ENCODE results near the gene ODC1.

Gene ODC1

DNA sequence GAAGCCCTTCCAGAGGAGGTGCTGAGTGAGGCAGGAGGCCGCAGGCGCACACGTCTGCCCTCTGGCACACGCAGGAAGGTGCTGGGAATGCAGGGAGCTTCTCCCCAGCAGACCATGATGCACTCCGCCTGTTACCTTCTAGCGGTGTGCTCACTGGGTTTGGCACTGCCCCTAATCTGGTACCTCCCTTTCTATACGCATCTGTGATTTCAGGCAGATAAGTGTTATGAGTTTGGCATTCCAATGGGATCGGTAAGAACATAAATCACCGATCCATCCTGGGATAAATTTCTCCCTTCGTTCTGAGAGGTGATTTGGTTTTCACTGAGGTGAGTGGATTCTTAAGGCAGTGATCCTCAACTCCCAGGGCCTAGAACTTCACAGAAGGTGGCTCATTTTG lies 34.6 kb downstream of the ODC1 start:
- DNase-seq: no peak

DNA sequence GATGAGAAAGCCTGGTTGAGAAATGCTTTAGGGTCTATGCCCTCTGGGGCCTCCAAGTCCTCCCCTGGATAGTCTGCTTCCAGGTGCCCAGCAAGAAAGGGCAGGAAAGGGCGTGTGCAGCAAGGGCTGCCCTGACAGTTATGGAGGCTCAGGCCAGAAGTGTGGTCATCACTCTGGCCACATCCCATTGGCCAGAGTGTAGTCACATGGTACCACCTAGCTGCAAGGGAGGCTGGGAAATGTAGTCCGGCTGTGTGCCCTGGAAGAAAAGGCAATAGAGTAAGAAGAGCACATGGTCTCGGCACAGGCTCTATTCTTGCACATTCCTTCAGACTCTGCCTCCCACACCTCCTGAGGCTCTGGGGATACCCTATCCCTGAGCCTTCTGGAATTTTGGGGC lies 35.7 kb downstream of the ODC1 start:
- DNase-seq: peak; percentile 41

DNA sequence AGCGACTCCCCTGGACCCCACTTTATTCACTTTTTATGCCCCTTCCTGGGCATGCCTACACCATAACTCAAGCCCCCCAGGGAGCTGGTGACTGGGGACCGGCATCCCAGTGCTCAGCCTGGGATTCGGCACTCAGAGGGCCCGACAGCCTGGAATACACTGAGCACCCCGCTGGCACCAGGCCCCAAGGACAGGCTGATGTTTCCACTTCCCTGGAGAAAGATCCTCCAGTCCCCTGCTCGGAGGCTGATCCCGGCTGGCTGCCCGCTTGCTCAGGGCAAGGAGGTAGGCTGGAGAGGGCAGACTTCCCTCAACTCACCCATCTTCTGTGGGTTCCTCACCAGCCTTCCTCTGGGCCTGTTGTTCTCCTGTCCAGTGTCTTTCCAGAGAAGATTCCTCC lies 36.6 kb downstream of the ODC1 start:
- no peak for DNase-seq

DNA sequence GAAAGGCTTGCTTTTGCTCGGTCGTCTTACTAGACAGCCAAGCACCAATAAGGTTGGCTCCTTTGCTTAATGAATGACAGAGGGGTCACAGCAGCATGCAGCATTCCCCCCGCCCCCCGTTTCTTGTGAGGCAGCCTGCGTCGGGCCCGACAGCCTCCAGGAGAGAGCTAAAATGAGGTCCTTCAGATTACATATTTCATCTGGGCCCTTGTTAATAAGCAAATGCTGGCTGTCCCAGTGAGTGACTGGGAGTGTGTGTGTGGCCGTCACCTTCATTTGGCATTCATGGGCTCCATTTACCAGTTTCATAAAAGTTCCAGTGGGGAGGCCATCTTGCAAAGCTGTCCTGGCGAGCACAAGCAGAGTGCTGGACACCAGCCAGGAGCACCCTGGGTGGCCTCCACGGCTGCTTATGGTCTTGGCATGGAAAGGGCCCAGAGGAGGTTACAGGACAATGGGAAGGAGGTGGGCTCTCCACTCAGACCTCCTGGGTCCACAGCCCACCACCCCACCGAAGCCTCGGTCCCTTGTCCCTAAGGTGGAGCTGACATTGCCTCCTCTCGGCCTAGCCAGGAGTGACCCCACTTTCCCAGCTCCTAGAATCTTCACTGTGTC lies 37.2 kb downstream of the ODC1 start:
- peak; percentile 15 for DNase-seq

GRCh38 chr2:10410001-10410822 lies 37.9 kb downstream of the ODC1 start:
- DNase-seq: no peak

- peak; percentile 92 for DNase-seq
These were observed 39.2 kb downstream of the ODC1 start for GRCh38 chr2:10408649-10409579.

- DNase-seq: peak; percentile 46
These were observed 40.1 kb downstream of the ODC1 start for GRCh38 chr2:10407841-10408648.

- no peak for DNase-seq
These were observed 40.7 kb downstream of the ODC1 start for GRCh38 chr2:10407432-10407831.

GRCh38 chr2:10406491-10407188 lies 41.5 kb downstream of the ODC1 start:
- no peak for DNase-seq

- no peak for DNase-seq
These were observed 42.1 kb downstream of the ODC1 start for GRCh38 chr2:10406016-10406415.

DNA sequence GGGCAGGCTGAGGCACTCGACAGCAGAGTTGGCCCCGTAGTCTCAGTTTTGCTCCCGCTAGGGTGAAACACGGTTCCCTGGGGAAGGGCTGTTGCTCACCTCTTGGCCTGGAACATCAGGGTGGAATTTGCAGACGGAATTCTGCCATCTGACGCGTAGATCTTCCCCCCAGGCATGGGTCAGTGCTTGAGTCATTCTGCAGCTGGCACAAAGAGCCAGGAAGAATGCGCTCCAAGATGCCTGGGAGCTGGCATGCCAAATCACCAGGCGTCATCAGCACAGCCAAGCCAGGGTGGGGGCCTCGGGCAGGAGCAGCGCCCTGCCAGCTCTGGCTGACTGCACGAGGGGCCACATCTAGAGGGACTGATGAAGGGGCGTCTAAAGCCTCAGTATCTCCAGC lies 42.7 kb downstream of the ODC1 start:
- no peak for DNase-seq

DNA sequence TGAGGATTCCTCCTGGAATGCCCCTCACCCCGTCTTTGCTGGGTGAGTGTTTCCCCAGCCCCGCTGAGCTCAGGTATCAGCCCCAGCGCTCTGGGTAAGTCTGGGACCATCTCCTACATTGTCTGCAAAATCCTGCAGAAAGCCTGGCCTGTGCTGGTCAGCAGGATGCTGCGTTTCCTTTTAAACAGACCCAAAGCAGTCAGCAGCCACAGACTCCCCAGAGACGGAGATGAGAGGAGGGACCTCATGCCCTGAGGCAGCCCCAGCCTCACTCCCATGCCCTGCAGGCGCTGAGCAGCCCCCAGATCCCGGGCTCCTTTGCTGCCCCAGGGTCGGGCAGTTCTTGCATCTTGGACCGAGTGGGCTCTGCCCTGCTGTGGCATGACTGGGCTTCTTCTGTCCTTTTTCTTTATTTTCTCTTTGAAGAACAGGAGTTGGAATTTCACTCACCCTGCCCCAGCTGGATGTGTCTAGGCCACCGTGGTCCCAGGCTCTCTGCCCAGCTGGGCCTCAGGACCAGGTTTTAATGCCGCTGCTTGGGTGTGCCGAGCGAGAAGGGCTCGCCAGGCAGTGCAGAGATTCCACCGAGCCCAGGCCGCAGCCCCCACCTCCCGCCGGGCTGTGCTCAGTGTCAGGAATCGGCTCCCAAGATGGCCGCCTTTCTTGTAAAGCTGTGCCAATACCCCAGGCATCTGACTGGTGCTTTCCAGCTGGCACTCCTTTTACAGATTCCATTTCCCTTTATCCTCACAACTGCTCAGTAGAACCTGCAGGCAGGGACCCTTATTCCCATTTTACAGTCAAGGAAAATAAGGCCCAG lies 43.6 kb downstream of the ODC1 start:
- DNase-seq: no peak

GRCh38 chr2:10402653-10403215 lies 45.4 kb downstream of the ODC1 start:
- DNase-seq: no peak

- DNase-seq: no peak
These were observed 46.0 kb downstream of the ODC1 start for GRCh38 chr2:10402062-10402585.

- no peak for DNase-seq
These were observed 46.9 kb downstream of the ODC1 start for GRCh38 chr2:10400978-10401951.

DNA sequence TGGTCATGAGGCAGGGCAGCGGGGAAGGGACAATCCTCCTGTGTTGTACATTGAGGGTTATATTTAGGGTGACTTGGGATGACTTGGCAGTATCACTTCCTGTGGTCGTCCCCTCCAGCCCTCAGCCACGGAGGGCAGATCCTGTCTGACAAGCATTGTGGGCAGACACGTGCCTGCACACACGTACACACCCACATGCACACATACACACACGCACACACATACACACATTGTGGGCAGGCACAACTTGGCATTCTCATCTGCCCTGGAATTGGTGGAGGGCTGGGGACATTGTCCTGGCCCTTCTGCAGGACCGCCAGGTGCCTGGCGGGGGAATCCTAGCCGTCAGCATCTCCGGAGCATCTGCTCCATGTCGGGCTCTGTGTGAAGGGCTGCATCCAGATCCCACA lies 47.6 kb downstream of the ODC1 start:
- no peak for DNase-seq

- no peak for DNase-seq
These were observed 48.1 kb downstream of the ODC1 start for GRCh38 chr2:10400002-10400401.

DNA sequence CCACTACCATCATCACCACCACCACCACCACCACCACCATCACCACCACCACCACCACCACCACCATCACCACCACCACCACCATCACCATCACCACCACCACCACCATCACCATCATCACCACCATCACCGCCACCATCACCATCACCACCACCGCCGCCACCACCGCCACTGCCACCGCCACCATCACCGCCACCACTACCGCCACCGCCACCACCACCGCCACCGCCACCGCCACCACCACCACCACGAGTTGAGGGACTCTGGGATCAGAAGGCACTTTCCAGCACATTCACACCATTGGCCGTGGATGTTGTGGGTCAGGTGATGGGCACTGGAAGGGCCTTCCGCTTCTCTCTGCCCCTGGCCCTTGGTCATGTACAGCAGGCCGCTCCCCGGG lies 48.8 kb downstream of the ODC1 start:
- no peak for DNase-seq

DNA sequence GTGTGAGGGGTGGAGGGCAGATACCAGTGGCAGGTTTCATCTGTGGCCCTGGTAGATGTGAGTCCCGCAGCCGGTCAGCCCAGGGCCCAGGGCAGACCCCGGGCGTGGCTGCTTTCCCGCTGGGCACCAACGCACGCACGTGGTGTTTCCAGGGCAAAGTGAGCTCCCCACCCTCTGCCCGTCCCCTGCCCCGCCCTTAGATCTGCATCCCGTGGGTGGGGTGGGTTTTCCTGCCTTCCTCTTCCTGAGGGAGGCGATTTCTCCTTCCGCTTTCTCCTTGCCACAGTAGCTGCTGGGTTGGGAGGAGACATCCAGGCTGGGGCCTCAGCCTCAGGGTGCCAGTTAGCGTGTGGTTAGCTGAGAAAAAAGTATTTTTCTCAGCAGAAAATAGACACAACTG lies 49.6 kb downstream of the ODC1 start:
- no peak for DNase-seq

All from NCI-H146 (cell line).